Temporal lobe (tissue), 2 donors: ENCODE measurements around the gene MPIG6B. TPM values are rescaled to one million over a fixed set of nuclear protein-coding genes. Genes with fewer than 3 reads are reported as not detected.

Source experiments
- small RNA-seq: library from RNA; depleted of rRNA; stranded (forward); fragments of <200 nt; gene quantifications from one replicate; pipeline ENCODE3, GENCODE V24; 2014; ENCODE audit warnings: low replicate concordance
- total RNA-seq: library from RNA; depleted of rRNA; stranded (reverse); fragments of >200 nt; gene quantifications from one replicate; pipeline ENCODE4 v1.2.3, GENCODE V29; 2014

Gene MPIG6B
- total RNA-seq, 1 donor from 2014 or later, result not detected

Small RNA genes within 50 kb of the gene (small RNA-seq; reads per million reads assigned to genes)
- gene LY6G6D, result not detected
- not detected for gene MIR4646
- gene MSH5-SAPCD1, result not detected
- gene RNU6-850P, result not detected
- not detected for gene SAPCD1

Other genes starting within 250 kb of the MPIG6B start
- 0.25 TPM for gene MICB, start 225.2 kb upstream of the MPIG6B start, total RNA-seq
- not detected for gene MCCD1, start 194.4 kb upstream of the MPIG6B start, total RNA-seq
- gene DDX39B, start 181.4 kb upstream of the MPIG6B start, total RNA-seq, result 230 TPM
- gene ATP6V1G2, start 176.8 kb upstream of the MPIG6B start, total RNA-seq, result 57.5 TPM
- 10.6 TPM for gene NFKBIL1, start 175.8 kb upstream of the MPIG6B start, total RNA-seq
- not detected for gene LTA, start 151.1 kb upstream of the MPIG6B start, total RNA-seq
- gene TNF, start 147.8 kb upstream of the MPIG6B start, total RNA-seq, result not detected
- gene LTB, start 140.9 kb upstream of the MPIG6B start, total RNA-seq, result not detected
- 0.74 TPM for gene LST1, start 137.1 kb upstream of the MPIG6B start, total RNA-seq
- not detected for gene NCR3, start 130.4 kb upstream of the MPIG6B start, total RNA-seq
- 5.7 TPM for gene AIF1, start 108.1 kb upstream of the MPIG6B start, total RNA-seq
- 55.1 TPM for gene PRRC2A, start 102.7 kb upstream of the MPIG6B start, total RNA-seq
- 136 TPM for gene BAG6, start 70.7 kb upstream of the MPIG6B start, total RNA-seq
- gene APOM, start 67.5 kb upstream of the MPIG6B start, total RNA-seq, result 0.98 TPM
- 11.6 TPM for gene C6orf47, start 62.6 kb upstream of the MPIG6B start, total RNA-seq
- gene GPANK1, start 58.4 kb upstream of the MPIG6B start, total RNA-seq, result 8.9 TPM
- gene CSNK2B, start 57.3 kb upstream of the MPIG6B start, total RNA-seq, result 55.8 TPM
- 3.4 TPM for gene LY6G5B, start 53.4 kb upstream of the MPIG6B start, total RNA-seq
- gene LY6G5C, start 42.3 kb upstream of the MPIG6B start, total RNA-seq, result 1.2 TPM
- 40.3 TPM for gene ABHD16A, start 20.0 kb upstream of the MPIG6B start, total RNA-seq
- not detected for gene LY6G6F, start 16.5 kb upstream of the MPIG6B start, total RNA-seq
- gene LY6G6D, start 8.0 kb upstream of the MPIG6B start, total RNA-seq, result 0.74 TPM
- gene LY6G6C, start 1.6 kb upstream of the MPIG6B start, total RNA-seq, result 0.25 TPM
- 108 TPM for gene DDAH2, start 5.9 kb downstream of the MPIG6B start, total RNA-seq
- gene CLIC1, start 13.2 kb downstream of the MPIG6B start, total RNA-seq, result 16.5 TPM
- gene MSH5, start 16.6 kb downstream of the MPIG6B start, total RNA-seq, result 2.5 TPM
- gene SAPCD1, start 39.3 kb downstream of the MPIG6B start, total RNA-seq, result 0.74 TPM
- gene VWA7, start 54.0 kb downstream of the MPIG6B start, total RNA-seq, result 0.98 TPM
- gene VARS1, start 72.4 kb downstream of the MPIG6B start, total RNA-seq, result 41.1 TPM
- 10.3 TPM for gene LSM2, start 83.6 kb downstream of the MPIG6B start, total RNA-seq
- gene HSPA1L, start 91.9 kb downstream of the MPIG6B start, total RNA-seq, result 3.7 TPM
- gene HSPA1A, start 92.2 kb downstream of the MPIG6B start, total RNA-seq, result 351 TPM
- gene HSPA1B, start 104.4 kb downstream of the MPIG6B start, total RNA-seq, result 543 TPM
- gene NEU1, start 139.4 kb downstream of the MPIG6B start, total RNA-seq, result 14.0 TPM
- not detected for gene SLC44A4, start 155.6 kb downstream of the MPIG6B start, total RNA-seq
- gene EHMT2, start 174.3 kb downstream of the MPIG6B start, total RNA-seq, result 65.6 TPM
- 21.9 TPM for gene ZBTB12, start 178.7 kb downstream of the MPIG6B start, total RNA-seq
- 1.7 TPM for gene C2, start 204.3 kb downstream of the MPIG6B start, total RNA-seq
- gene CFB, start 222.7 kb downstream of the MPIG6B start, total RNA-seq, result 0.49 TPM
- 34.7 TPM for gene NELFE, start 235.6 kb downstream of the MPIG6B start, total RNA-seq
- gene SKIC2, start 235.8 kb downstream of the MPIG6B start, total RNA-seq, result 18.7 TPM
- gene DXO, start 248.8 kb downstream of the MPIG6B start, total RNA-seq, result 7.1 TPM